Transverse colon (tissue), 4 donors: ENCODE measurements around the gene GABRG3. TPM values are rescaled to one million over a fixed set of nuclear protein-coding genes. Genes with fewer than 3 reads are reported as not detected.

Experiments
- DNase-seq: peaks from one replicate; pipeline ENCODE4 v3.0.0-alpha.2; 2019
- H3K27ac ChIP-seq, 4 donors: fragments of 200-600 bp; sonication (generic); 2 replicates each; pipeline ENCODE4 v1.5.1; 2016 to 2018; ENCODE audit warnings: inconsistent platforms in 4 of 4
- H3K27me3 ChIP-seq: fragments of 200-600 bp; sonication (generic); 2 replicates; pipeline ENCODE4 v1.5.1; 2017; ENCODE audit warnings: inconsistent platforms
- H3K36me3 ChIP-seq, 4 donors: fragments of 200-600 bp; sonication (generic); 2 replicates each; pipeline ENCODE4 v1.5.1; 2017 to 2019; ENCODE audit warnings: inconsistent platforms in 4 of 4
- H3K4me1 ChIP-seq, 4 donors: fragments of 200-600 bp; sonication (generic); 2 replicates each; pipeline ENCODE4 v1.5.1; 2017 to 2020; ENCODE audit warnings: inconsistent platforms in 4 of 4
- H3K4me3 ChIP-seq, 4 donors: fragments of 200-600 bp; sonication (generic); 1 replicate in 1 of 4; 2 replicates in 3 of 4; pipeline versions ENCODE4 v1.5.1 to v1.6.1; 2017 to 2019; ENCODE audit warnings: inconsistent platforms in 4 of 4
- H3K9me3 ChIP-seq, 2 donors: fragments of 200-600 bp; sonication (generic); 2 replicates each; pipeline ENCODE4 v1.5.1; 2017 to 2019; ENCODE audit warnings: inconsistent platforms in 2 of 2
- CTCF ChIP-seq, 5 experiments: fragments of 200-600 bp in 3 of 5; fragments of 450-650 bp in 2 of 5; sonication (generic) in 3 of 5; IDR thresholded peaks; 1 replicate in 2 of 5; 2 replicates in 3 of 5; pipeline ENCODE4 v1.5.1; 2016 to 2017; ENCODE audit warnings: antibody characterized with exemption in 5 of 5, inconsistent platforms in 3 of 5, mild to moderate bottlenecking in 2 of 5, moderate library complexity in 1 of 5
- EP300 ChIP-seq: sonication (generic); formaldehyde crosslinking; IDR thresholded peaks from one replicate; pipeline ENCODE4 v1.6.1; 2017; ENCODE audit warnings: antibody characterized with exemption, low read depth
- POLR2A ChIP-seq: fragments of 450-650 bp; IDR thresholded peaks from one replicate; pipeline ENCODE4 v1.6.1; 2016; ENCODE audit warnings: antibody characterized with exemption, mild to moderate bottlenecking, moderate library complexity
- POLR2AphosphoS5 ChIP-seq, 3 donors: sonication (generic); formaldehyde crosslinking; IDR thresholded peaks; one replicate each; pipeline ENCODE4 v1.6.1; 2016; ENCODE audit warnings: antibody characterized with exemption in 3 of 3
- WGBS, 2 donors: methylation state at CpG; one replicate each; pipeline ENCODE4 v1.1.5; 2018; ENCODE audit warnings: low coverage in 1 of 2; 5-methylcytosine and 5-hydroxymethylcytosine counted together
- in situ Hi-C, 4 donors: fragments of 200-750 bp; cut with MboI; loops; one replicate each; pipeline versions ENCODE4 v1.15.0 to v1.15.1; 2017; ENCODE audit warnings: low sequenced_read_pairs in 3 of 4, low pct_ligation_motif_present in 1 of 4, low pct_unique_long_range_greater_than_20kb in 1 of 4
- intact Hi-C: fragments of 100-400 bp; cut with DNase I; formaldehyde crosslinking; loops from one replicate; pipeline ENCODE4 v1.15.1; 2023; ENCODE audit warnings: low total_unique reads
- total RNA-seq, 4 donors: library from RNA; depleted of rRNA; stranded (reverse); fragments of >200 nt; gene quantifications; one replicate each; pipeline ENCODE4 v1.1.0, GENCODE V29; 2016

The GABRG3 gene
- total RNA-seq, 4 donors from 2014 or later, result not detected

GRCh38 chr15:27059610-27060202 lies 88.7 kb downstream of the GABRG3 start:
- 10% methylated on average over 3 of the region's 3 CpGs; no CpG with 5 or more reads in 1 of the 2 donors for WGBS, 2 donors
- no peaks in the 10 kb centered on the region for H3K4me1 ChIP-seq
- intact Hi-C loops, result no loop called here

GRCh38 chr15:27061739-27062138 lies 90.8 kb downstream of the GABRG3 start:
- intact Hi-C loops (no loop called here), in situ Hi-C loops (loop anchor here in 1 of 4 donors (25.0 kb wide), 1 partner anchor 101 kb away; no protein-coding TSS in a partner anchor)
- Histone ChIP-seq H3K27ac (no peak overlapping the region), H3K4me3 (no peak overlapping the region), H3K27me3 (no peaks in the 10 kb centered on the region), H3K4me1 (no peaks in the 10 kb centered on the region), H3K36me3 (no peaks in the 10 kb centered on the region), H3K9me3 (no peaks in the 10 kb centered on the region)
- TF ChIP-seq POLR2AphosphoS5 (IDR thresholded peaks at IDR 0.05) (no peak), CTCF (IDR thresholded peaks at IDR 0.05) (no peak), EP300 (no peak), POLR2A (no peak)
- no peak for DNase-seq
- WGBS, 2 donors, result 73% methylated on average over 6 of the region's 6 CpGs; no CpG with 5 or more reads in 1 of the 2 donors

More at GRCh38 chr15:27059610-27060202, 88.7 kb downstream of the GABRG3 start:
- DNase-seq, result no peak
- no peak overlapping the region for H3K27ac ChIP-seq
- TF ChIP-seq CTCF (IDR thresholded peaks at IDR 0.05) (peak in 3 of 5 experiments; percentile 32 to 37 (median 36)), POLR2AphosphoS5 (IDR thresholded peaks at IDR 0.05) (no peak), POLR2A (no peak), EP300 (no peak)
- no peaks in the 10 kb centered on the region for H3K9me3 ChIP-seq
- no peak overlapping the region for H3K4me3 ChIP-seq
- no peaks in the 10 kb centered on the region for H3K27me3 ChIP-seq
- in situ Hi-C loops, result loop anchor here in 1 of 4 donors (25.0 kb wide), 1 partner anchor 103 kb away; no protein-coding TSS in a partner anchor
- no peaks in the 10 kb centered on the region for H3K36me3 ChIP-seq

- Histone ChIP-seq H3K4me1 (no peaks in the 10 kb centered on the region), H3K27me3 (no peaks in the 10 kb centered on the region), H3K9me3 (peaks cover 0 to 2% of the 10 kb centered on the region in 2 donors), H3K36me3 (no peaks in the 10 kb centered on the region), H3K27ac (no peak overlapping the region), H3K4me3 (no peak overlapping the region)
- no peak for DNase-seq
- no peak for TF ChIP-seq POLR2A
- TF ChIP-seq EP300, result no peak
- TF ChIP-seq CTCF (IDR thresholded peaks at IDR 0.05), result no peak
- no peak for TF ChIP-seq POLR2AphosphoS5 (IDR thresholded peaks at IDR 0.05)
- intact Hi-C loops, result no loop called here
- 89 to 95% methylated on average over 6 to 9 of the region's 9 CpGs for whole genome bisulfite sequencing, 2 donors
- in situ Hi-C loops, result loop anchor here in 1 of 4 donors (25.0 kb wide), 1 partner anchor 99 kb away; no protein-coding TSS in a partner anchor
Measured at GRCh38 chr15:27062951-27063350, 92.0 kb downstream of the GABRG3 start.

GRCh38 chr15:27064080-27064479 lies 93.1 kb downstream of the GABRG3 start:
- TF ChIP-seq CTCF (IDR thresholded peaks at IDR 0.05), result no peak
- no peak for TF ChIP-seq POLR2A
- TF ChIP-seq EP300, result no peak
- TF ChIP-seq POLR2AphosphoS5 (IDR thresholded peaks at IDR 0.05), result no peak
- Histone ChIP-seq H3K9me3 (peaks cover 0 to 10% of the 10 kb centered on the region in 2 donors), H3K36me3 (no peaks in the 10 kb centered on the region), H3K4me3 (no peak overlapping the region), H3K4me1 (no peaks in the 10 kb centered on the region), H3K27ac (no peak overlapping the region), H3K27me3 (no peaks in the 10 kb centered on the region)
- WGBS, 2 donors, result 78 to 82% methylated on average over 3 to 12 of the region's 12 CpGs
- intact Hi-C loops (no loop called here), in situ Hi-C loops (loop anchor here in 1 of 4 donors (25.0 kb wide), 1 partner anchor 98 kb away; no protein-coding TSS in a partner anchor)
- no peak for DNase-seq
